H1 (cell line): ENCODE data around the gene SNAPIN. TPM values are rescaled to one million over a fixed set of nuclear protein-coding genes. Genes with fewer than 3 reads are reported as not detected.

Experiments used
- CHD7 ChIP-seq: fragments of 300-600 bp; sonication (generic); IDR thresholded peaks from 2 replicates; pipeline ENCODE4 v1.7.1; 2012; ENCODE audit warnings: low read length, moderate library complexity, mild to moderate bottlenecking, inconsistent platforms; ENCODE audit not compliant: insufficient replicate concordance
- SIRT6 ChIP-seq: IDR thresholded peaks from one replicate; pipeline ENCODE4 v1.7.1; 2012; ENCODE audit warnings: low read length, inconsistent platforms
- SIX5 ChIP-seq: IDR thresholded peaks from 2 replicates; pipeline ENCODE4 v1.6.1; 2011; ENCODE audit warnings: mild to moderate bottlenecking, low read depth, low read length
- TBP ChIP-seq: IDR thresholded peaks from 2 replicates; pipeline ENCODE4 v1.6.1; 2011; ENCODE audit warnings: low read depth, low read length, improper control_type of control experiment
- polyA plus RNA-seq, 7 experiments: library from polyadenylated mRNA; depleted of rRNA in 3 of 7; stranded (reverse) in 5 of 7; unstranded in 2 of 7; fragments of >200 nt in 5 of 7; fragments of 200-250 nt in 2 of 7; gene quantifications; 1 replicate in 5 of 7; 2 replicates in 1 of 7; 4 replicates in 1 of 7; pipeline versions ENCODE4 v1.2.1 to v1.2.3, GENCODE V29; 2011 to 2013; ENCODE audit warnings: missing spikeins in 2 of 7, mixed read lengths in 2 of 7
- total RNA-seq: library from RNA; stranded (reverse); fragmentation: NEBNext Ultra II Directional; extraction: Animal tissue kit (Norgen Biotek cat#: 25700); gene quantifications from 2 replicates; pipeline ENCODE4 v1.2.1, GENCODE V29; 2021

SNAPIN gene
- total and polyA plus RNA-seq, 2 of the 8 experiments (the other 6 are each of a cell fraction or from before 2014, with no cell fraction given) = 25.7 to 31.1 TPM

GRCh38 chr1:153683854-153684253 lies 25.4 kb downstream of the SNAPIN start (continued):
- no peak for TF ChIP-seq CHD7
- no peak for TF ChIP-seq SIRT6
- TF ChIP-seq SIX5 = no peak
- no peak for TF ChIP-seq TBP
